MM.1S (cell line): ENCODE results near the gene SH3GL3.

Source experiments
- EZH2 ChIP-seq: fragments of 300-600 bp; sonication (generic); optimal IDR thresholded peaks from 2 replicates; pipeline ENCODE3; 2017; ENCODE audit warnings: low read depth, mild to moderate bottlenecking, antibody characterized with exemption, low read length, mixed read lengths
- EZH2phosphoT487 ChIP-seq: fragments of 300-600 bp; sonication (generic); IDR thresholded peaks from 2 replicates; pipeline ENCODE4 v1.6.1; 2018; ENCODE audit warnings: antibody characterized with exemption, low read length
- TF ChIP-seq, protein P1 (sequence below): fragments of 300-600 bp; sonication (generic); IDR thresholded peaks from 2 replicates; pipeline ENCODE4 v1.5.1; 2016; ENCODE audit warnings: antibody characterized with exemption, low read length, mixed read lengths

DNA sequence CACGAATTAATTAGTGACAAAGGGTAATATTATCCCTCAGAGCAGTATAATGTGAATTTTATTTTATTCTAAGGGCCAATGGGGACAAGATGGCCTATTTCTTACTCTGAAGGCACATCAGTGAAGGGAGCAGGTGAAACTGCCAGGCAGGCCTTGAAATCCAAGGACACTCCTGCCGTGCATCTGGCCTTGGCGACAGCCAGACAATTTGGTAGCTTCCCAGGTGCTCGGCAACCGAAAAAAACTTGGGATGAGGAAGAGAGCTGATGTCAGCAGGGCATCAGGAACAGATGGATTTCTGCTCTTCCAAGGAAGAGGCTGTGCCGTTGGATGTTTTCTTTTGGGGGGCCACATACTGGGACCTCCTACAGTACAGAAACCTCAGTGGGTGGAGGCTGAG lies 123.6 kb downstream of the SH3GL3 start:
- TF ChIP-seq, protein P1, sequence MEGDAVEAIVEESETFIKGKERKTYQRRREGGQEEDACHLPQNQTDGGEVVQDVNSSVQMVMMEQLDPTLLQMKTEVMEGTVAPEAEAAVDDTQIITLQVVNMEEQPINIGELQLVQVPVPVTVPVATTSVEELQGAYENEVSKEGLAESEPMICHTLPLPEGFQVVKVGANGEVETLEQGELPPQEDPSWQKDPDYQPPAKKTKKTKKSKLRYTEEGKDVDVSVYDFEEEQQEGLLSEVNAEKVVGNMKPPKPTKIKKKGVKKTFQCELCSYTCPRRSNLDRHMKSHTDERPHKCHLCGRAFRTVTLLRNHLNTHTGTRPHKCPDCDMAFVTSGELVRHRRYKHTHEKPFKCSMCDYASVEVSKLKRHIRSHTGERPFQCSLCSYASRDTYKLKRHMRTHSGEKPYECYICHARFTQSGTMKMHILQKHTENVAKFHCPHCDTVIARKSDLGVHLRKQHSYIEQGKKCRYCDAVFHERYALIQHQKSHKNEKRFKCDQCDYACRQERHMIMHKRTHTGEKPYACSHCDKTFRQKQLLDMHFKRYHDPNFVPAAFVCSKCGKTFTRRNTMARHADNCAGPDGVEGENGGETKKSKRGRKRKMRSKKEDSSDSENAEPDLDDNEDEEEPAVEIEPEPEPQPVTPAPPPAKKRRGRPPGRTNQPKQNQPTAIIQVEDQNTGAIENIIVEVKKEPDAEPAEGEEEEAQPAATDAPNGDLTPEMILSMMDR = no peak
- no peak for TF ChIP-seq EZH2
- no peak for TF ChIP-seq EZH2phosphoT487
